Inflammatory macrophage (primary cell): Measurements from ENCODE around the gene DDX23.

Source experiments
- DNase-seq, 2 donors: peaks; one replicate each; pipeline ENCODE4 v3.0.0-alpha.2; 2020 to 2022

DDX23 gene

GRCh38 chr12:48794870-48795269, 57.1 kb downstream of the DDX23 start:
- no peak for DNase-seq

GRCh38 chr12:48793696-48794095, 58.3 kb downstream of the DDX23 start:
- no peak for DNase-seq

DNA sequence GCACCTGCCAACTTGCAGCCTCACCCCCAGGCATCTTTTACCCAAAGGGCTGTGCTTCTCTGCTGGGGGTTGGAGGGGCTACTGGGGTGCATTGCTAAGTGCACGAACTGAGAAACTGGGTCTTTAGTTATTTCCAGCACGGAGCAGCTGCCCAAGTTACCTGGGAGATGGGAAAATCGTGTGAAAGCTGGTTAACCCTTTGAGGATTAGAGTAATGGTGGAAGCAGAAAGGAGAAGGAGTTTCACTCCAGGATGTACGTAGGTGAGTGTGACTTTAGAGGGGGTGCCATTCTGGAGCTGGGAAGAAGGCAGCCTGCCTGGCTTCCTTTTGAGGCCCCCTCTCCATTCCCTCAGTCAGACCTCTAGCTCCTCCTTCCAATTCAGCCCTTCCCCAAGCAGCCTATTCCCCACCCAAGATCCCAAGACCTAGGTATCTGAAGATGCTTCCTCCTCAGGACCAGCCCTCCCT, 62.1 kb downstream of the DDX23 start:
- DNase-seq = no peak

- peak in 1 of 2 donors; percentile 21 for DNase-seq
These were observed 62.8 kb downstream of the DDX23 start, which contains the start of gene ADCY6 for GRCh38 chr12:48788854-48789775. Gene ADCY6, minus strand, starts transcription at chr12:48789089. Its CDS starts 5,655 bp downstream, at chr12:48783434.

- no peak for DNase-seq
These were observed 63.5 kb downstream of the DDX23 start for GRCh38 chr12:48788524-48788853.

GRCh38 chr12:48787791-48788523, 64.0 kb downstream of the DDX23 start:
- no peak for DNase-seq

DNA sequence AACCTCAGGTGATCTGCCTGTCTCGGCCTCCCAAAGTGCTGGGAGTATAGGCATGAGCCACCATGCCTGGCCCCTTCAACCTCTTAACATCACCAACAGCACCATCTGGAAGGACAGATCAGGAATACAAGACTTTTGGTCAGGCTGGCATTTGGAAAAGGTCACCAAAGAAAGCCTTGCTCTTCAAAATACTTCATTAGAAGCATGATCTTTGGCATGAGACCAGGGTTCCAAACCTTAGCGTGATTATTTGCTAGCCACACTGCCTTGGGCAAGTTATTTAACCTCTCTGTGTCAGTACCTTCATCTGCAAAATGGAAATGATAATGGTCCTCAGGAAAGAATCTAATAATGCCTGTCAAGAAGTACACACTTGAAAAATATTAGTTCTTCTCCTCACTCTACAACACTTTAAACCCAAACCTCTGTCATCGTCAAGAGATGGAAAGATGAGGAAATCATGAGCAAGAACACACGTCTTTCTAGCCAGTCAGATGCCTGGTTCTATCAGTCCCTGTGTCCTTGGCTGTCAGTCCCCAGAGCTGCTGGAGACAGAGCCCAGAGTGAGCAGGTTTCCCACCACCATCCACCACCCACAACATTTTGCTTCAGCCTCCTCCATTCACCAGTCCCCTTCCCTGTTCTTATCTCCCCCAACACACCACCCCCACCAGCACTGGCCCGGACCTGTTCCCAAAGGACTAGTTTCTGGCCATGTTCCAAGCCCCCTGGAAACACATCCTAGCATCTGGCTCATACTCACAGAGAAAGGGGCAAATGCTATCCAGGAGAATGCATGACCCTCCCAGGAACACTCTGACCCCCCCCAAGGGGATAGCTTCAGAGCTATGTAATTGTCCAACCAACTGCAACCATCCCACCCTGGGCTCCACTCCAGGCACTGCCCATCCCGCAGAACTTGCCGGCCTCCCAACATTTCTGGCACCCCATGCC, 65.1 kb downstream of the DDX23 start:
- no peak for DNase-seq

DNA sequence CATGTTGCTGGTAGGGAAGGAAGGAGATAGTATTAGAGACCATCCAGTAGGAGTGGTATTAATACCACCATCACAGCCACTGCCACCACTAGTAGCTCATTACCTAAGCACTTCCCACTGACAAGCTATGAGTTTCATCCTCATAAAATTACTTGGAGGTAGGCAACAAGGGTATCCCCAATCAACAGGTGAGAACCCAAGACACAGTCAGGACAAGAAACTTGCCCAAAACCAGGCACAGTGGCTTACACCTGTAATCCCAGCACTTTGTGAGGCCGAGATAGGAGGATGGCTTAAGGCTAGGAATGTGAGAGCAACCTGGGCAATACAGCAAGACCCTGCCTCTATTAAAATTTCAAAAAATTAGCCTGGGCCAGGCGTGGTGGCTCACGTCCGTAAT, 68.5 kb downstream of the DDX23 start:
- no peak for DNase-seq

- no peak for DNase-seq
These were observed 69.2 kb downstream of the DDX23 start for GRCh38 chr12:48782457-48783395.

GRCh38 chr12:48781750-48782456, 70.1 kb downstream of the DDX23 start:
- DNase-seq = no peak

DNA sequence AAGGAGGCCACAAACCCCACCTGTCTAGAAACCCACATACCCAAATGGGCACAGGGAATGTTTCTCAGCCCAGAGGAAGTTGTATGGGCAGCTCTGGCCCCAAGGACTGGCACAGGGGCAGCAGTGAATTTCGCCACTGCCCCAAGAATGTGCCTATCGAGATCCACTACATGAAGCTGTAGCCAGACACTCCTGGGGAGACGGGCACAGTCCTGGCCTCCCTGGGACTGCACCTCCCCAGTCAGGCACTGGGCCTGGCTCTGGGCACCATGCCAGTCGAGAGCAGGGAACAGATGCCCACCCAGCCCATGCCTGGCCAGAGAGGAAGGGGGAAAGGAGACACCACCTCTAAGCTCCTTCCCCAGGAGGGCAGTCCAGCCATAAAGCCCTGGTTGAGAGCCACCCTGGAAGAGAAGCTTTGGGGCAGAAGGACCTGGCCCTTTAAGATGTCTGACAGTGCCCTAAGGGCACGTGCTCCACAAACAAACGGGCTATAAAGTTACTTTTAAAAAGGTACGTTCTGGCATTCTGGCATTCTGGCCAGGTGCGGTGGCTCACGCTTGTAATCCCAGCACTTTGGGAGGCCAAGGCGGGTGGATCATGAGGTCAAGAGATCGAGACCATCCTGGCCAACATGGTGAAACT, 71.5 kb downstream of the DDX23 start:
- DNase-seq = no peak

DNA sequence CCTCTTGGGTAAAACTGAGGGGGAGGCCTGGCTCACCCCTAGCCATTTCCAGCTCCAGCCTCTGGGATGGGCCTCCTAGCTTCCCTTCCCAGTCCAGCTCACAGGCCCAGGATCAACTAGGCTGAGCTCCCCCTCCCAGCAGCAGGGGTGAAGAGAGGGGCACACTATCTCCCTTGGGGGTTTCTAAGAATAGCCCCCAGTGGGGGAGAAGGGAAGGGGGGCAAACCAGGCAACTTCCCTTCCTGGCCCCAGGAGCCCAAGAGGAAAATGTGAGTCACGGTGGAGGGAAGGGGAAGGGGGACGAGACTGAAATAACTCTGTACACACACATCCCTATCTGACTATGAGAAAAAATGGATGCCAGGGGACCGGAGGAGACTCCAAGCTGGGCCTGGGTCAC, 72.1 kb downstream of the DDX23 start:
- peak; percentile 20 to 33 for DNase-seq
